Endothelial cell of umbilical vein (primary cell): Measurements from ENCODE around the gene PER1. TPM values are rescaled to one million over a fixed set of nuclear protein-coding genes. Genes with fewer than 3 reads are reported as not detected.

Experiments
- BruUV-seq: library from RNA; stranded (reverse); fragments of 400-500 nt; replicated peaks from 2 replicates; lab custom pipeline; 2021; lab: Mats Ljungman, UMichigan
- CTCF ChIA-PET: fragments of 300-600, 350-600 bp; sonication (Branson Sonifier 250); formaldehyde crosslinking; loops from one replicate; lab custom pipeline; 2021; ENCODE audit warnings: antibody characterized with exemption, inconsistent platforms; lab: Charles Lee
- POLR2A ChIA-PET: fragments of 300-600, 350-600 bp; sonication (Branson Sonifier 250); formaldehyde crosslinking; loops from one replicate; lab custom pipeline; 2021; ENCODE audit warnings: antibody characterized with exemption, inconsistent platforms; lab: Charles Lee
- DNase-seq: peaks from one replicate; pipeline ENCODE4 v3.0.0-alpha.2; 2011; ENCODE audit warnings: low read depth, low spot score
- FAIRE-seq: peaks from 2 replicates; lab custom pipeline; 2011; peaks lifted over from hg19 to GRCh38; lab: Jason Lieb, UNC
- H2AFZ ChIP-seq: 2 replicates; pipeline ENCODE4 v1.6.0; 2012; ENCODE audit warnings: low read depth, low read length, control low read depth, inconsistent platforms
- H3K27ac ChIP-seq: 2 replicates; pipeline ENCODE4 v1.5.1; 2011; ENCODE audit warnings: low read depth, mild to moderate bottlenecking, control low read depth, low read length, moderate library complexity; ENCODE audit not compliant: insufficient read depth
- H3K27me3 ChIP-seq, 2 experiments: 2 replicates each; pipeline versions ENCODE4 v1.6.0 to v1.6.1; 2011; ENCODE audit warnings: low read length in 2 of 2, mixed read lengths in 1 of 2; ENCODE audit not compliant: control insufficient read depth in 2 of 2, insufficient read depth in 2 of 2
- H3K36me3 ChIP-seq, 2 experiments: 2 replicates in 1 of 2; 3 replicates in 1 of 2; pipeline ENCODE4 v1.5.1; 2011; ENCODE audit warnings: low read length in 2 of 2, mild to moderate bottlenecking in 1 of 2, moderate library complexity in 1 of 2; ENCODE audit not compliant: control insufficient read depth in 2 of 2, insufficient read depth in 2 of 2; ENCODE audit errors: extremely low read depth in 1 of 2
- H3K4me1 ChIP-seq: 3 replicates; pipeline ENCODE4 v1.5.1; 2011; ENCODE audit warnings: mild to moderate bottlenecking, low read length; ENCODE audit not compliant: control insufficient read depth, insufficient read depth; ENCODE audit errors: extremely low read depth
- H3K4me2 ChIP-seq: 2 replicates; pipeline ENCODE4 v1.6.1; 2011; ENCODE audit warnings: low read length, control low read depth, mixed read lengths; ENCODE audit not compliant: insufficient read depth
- H3K4me3 ChIP-seq, 3 experiments: fragments of 200-600 bp in 1 of 3; sonication (generic), shearing (Covaris generic) in 1 of 3; replicated peaks in 1 of 3; 2 replicates each; pipeline ENCODE4 v1.5.1; 2011 to 2016; ENCODE audit warnings: control low read depth in 3 of 3, low read length in 3 of 3, mild to moderate bottlenecking in 2 of 3, inconsistent platforms in 1 of 3, low read depth in 1 of 3, moderate library complexity in 1 of 3; ENCODE audit not compliant: insufficient read depth in 1 of 3
- H3K79me2 ChIP-seq: 2 replicates; pipeline ENCODE4 v1.6.0; 2012; ENCODE audit warnings: low read length, inconsistent platforms; ENCODE audit not compliant: control insufficient read depth, insufficient read depth
- H3K9ac ChIP-seq: replicated peaks from 2 replicates; pipeline ENCODE3; 2011; ENCODE audit warnings: low read length, control low read depth; ENCODE audit not compliant: insufficient read depth; ENCODE audit errors: extremely low read depth
- H3K9me1 ChIP-seq: replicated peaks from 3 replicates; pipeline ENCODE4 v1.6.0; 2011; ENCODE audit warnings: mild to moderate bottlenecking, low read length; ENCODE audit not compliant: control insufficient read depth, insufficient read depth; ENCODE audit errors: extremely low read depth
- H3K9me3 ChIP-seq: replicated peaks from 2 replicates; pipeline ENCODE4 v1.5.1; 2012; ENCODE audit warnings: low read length, inconsistent platforms; ENCODE audit not compliant: control insufficient read depth, insufficient read depth
- H4K20me1 ChIP-seq: replicated peaks from 2 replicates; pipeline ENCODE3; 2011; ENCODE audit warnings: mild to moderate bottlenecking, low read length; ENCODE audit not compliant: control insufficient read depth, insufficient read depth; ENCODE audit errors: extremely low read depth
- EZH2 ChIP-seq: IDR thresholded peaks from 2 replicates; pipeline ENCODE4 v1.6.1; 2012; ENCODE audit warnings: borderline replicate concordance, low read depth, mild to moderate bottlenecking, moderate library complexity, low read length, inconsistent platforms; ENCODE audit not compliant: severe bottlenecking
- FOS ChIP-seq: IDR thresholded peaks from 2 replicates; pipeline ENCODE4 v1.6.1; 2011; ENCODE audit warnings: mild to moderate bottlenecking, low read length, moderate library complexity, borderline replicate concordance; ENCODE audit not compliant: insufficient read depth
- GATA2 ChIP-seq: IDR thresholded peaks from 2 replicates; pipeline ENCODE4 v1.7.0; 2011; ENCODE audit warnings: low read depth, mild to moderate bottlenecking, moderate library complexity, mixed read lengths, low read length; ENCODE audit not compliant: insufficient read length, insufficient read depth
- JUN ChIP-seq: IDR thresholded peaks from 2 replicates; pipeline ENCODE4 v1.6.1; 2011; ENCODE audit warnings: borderline replicate concordance, low read depth; ENCODE audit not compliant: insufficient read length, insufficient read depth
- MYC ChIP-seq: IDR thresholded peaks from one replicate; pipeline ENCODE4 v1.6.1; 2011; ENCODE audit warnings: mild to moderate bottlenecking, low read depth, low read length
- POLR2A ChIP-seq: IDR thresholded peaks from 2 replicates; pipeline ENCODE4 v1.6.1; 2012; ENCODE audit warnings: low read depth, mild to moderate bottlenecking, control low read depth, low read length
- POLR2AphosphoS5 ChIP-seq: IDR thresholded peaks from 2 replicates; pipeline ENCODE4 v1.6.1; 2012; ENCODE audit warnings: low read depth, mild to moderate bottlenecking, control low read depth, low read length, moderate library complexity; ENCODE audit not compliant: insufficient read depth
- dilution Hi-C: fragments of 300-500 bp; cut with MboI; formaldehyde crosslinking; loops from one replicate; pipeline ENCODE4 v1.15.0; 2019; ENCODE audit warnings: low sequenced_read_pairs; ENCODE audit not compliant: extremely low pct_ligation_motif_present
- intact Hi-C: fragments of 100-400 bp; cut with micrococcal nuclease; formaldehyde crosslinking; loops from one replicate; pipeline ENCODE4 v1.10.0; 2022
- polyA plus RNA-seq, 4 experiments: library from polyadenylated mRNA; depleted of rRNA in 3 of 4; stranded (reverse) in 3 of 4; unstranded in 1 of 4; fragments of >200 nt; gene quantifications; 2 replicates each; pipeline versions ENCODE4 v1.2.1 to v1.2.3, GENCODE V29; 2011 to 2012; ENCODE audit warnings: missing spikeins in 1 of 4
- total RNA-seq: library from RNA; stranded (reverse); gene quantifications from 2 replicates; pipeline ENCODE4 v1.2.3, GENCODE V29; 2021
- TF ChIP-seq, protein P1 (sequence below), 2 donors: IDR thresholded peaks; 1 replicate in 1 of 2; 2 replicates in 1 of 2; pipeline ENCODE4 v1.5.1; 2011; ENCODE audit warnings: low read length in 2 of 2, mild to moderate bottlenecking in 2 of 2, moderate library complexity in 2 of 2, control low read depth in 1 of 2, inconsistent platforms in 1 of 2, low read depth in 1 of 2; ENCODE audit not compliant: insufficient read depth in 1 of 2; ENCODE audit errors: extremely low read depth in 1 of 2
- TF ChIP-seq, protein P2 (sequence below): IDR thresholded peaks from 2 replicates; pipeline ENCODE4 v1.6.1; 2011; ENCODE audit not compliant: insufficient read depth, insufficient read length

PER1 gene
- total and polyA plus RNA-seq, 2 donors (not counting 3 experiments of a cell fraction or from before 2014, with no cell fraction given) = 12.1 to 32.1 TPM

DNA sequence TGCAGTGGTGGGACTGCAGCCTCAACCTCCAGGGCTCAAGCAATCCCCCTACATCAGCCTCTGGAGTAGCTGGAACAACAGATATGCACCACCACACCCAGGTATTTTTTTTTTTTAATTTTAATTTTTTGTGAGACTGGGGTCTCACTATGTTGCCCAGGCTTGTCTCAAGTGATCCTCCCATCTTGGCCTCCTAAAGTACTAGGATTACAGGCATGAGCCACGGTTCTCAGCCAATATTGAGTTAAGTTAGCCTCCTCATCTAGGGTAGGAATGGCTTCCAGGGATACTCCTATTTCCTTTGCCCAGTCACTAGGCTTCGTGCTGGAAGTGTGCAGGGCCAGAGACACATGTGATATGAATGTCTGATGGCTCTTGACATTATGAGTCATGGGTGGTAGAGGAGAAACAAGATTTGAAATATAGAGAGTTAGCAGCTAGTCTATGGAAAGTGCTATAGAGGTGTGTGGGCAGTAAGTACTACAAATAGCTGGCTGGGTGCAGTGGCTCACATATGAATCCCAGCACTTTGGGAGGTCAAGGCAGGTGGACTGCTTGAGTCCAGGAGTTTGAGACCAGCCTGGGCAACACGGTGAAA is 20.3 kb downstream of the PER1 start:
- no peak overlapping the region for H3K4me3 ChIP-seq
- no peak overlapping the region for H3K27ac ChIP-seq
- no peaks in the 10 kb centered on the region for H3K36me3 ChIP-seq
- POLR2A ChIA-PET = interaction anchor here (1.1 kb wide), 1 partner anchor 41 kb away, joined by 3 read pairs; no protein-coding TSS in a partner anchor
- no peak for TF ChIP-seq POLR2AphosphoS5
- no peak for TF ChIP-seq POLR2A
- TF ChIP-seq, protein P1, sequence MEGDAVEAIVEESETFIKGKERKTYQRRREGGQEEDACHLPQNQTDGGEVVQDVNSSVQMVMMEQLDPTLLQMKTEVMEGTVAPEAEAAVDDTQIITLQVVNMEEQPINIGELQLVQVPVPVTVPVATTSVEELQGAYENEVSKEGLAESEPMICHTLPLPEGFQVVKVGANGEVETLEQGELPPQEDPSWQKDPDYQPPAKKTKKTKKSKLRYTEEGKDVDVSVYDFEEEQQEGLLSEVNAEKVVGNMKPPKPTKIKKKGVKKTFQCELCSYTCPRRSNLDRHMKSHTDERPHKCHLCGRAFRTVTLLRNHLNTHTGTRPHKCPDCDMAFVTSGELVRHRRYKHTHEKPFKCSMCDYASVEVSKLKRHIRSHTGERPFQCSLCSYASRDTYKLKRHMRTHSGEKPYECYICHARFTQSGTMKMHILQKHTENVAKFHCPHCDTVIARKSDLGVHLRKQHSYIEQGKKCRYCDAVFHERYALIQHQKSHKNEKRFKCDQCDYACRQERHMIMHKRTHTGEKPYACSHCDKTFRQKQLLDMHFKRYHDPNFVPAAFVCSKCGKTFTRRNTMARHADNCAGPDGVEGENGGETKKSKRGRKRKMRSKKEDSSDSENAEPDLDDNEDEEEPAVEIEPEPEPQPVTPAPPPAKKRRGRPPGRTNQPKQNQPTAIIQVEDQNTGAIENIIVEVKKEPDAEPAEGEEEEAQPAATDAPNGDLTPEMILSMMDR (IDR thresholded peaks at IDR 0.05; ENCODE audit: extremely low read depth in 1 of 2, insufficient read depth in 1 of 2, low read depth in 1 of 2, low read length in 2 of 2) = no peak
- TF ChIP-seq MYC = no peak
- no peak for TF ChIP-seq GATA2
- TF ChIP-seq, protein P2, sequence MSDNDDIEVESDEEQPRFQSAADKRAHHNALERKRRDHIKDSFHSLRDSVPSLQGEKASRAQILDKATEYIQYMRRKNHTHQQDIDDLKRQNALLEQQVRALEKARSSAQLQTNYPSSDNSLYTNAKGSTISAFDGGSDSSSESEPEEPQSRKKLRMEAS = no peak
- TF ChIP-seq EZH2 = no peak
- no peak for TF ChIP-seq JUN
- TF ChIP-seq FOS = no peak
- H3K9me1 ChIP-seq = no peaks in the 10 kb centered on the region
- CTCF ChIA-PET = interaction anchor here (1.6 kb wide), 1 partner anchor 72 kb away, joined by 5 read pairs; no protein-coding TSS in a partner anchor
- dilution Hi-C loops (no loop called here), intact Hi-C loops (no loop called here)
- H3K4me2 ChIP-seq = no peak overlapping the region
- BruUV-seq = no TSS peak
- H3K9ac ChIP-seq = no peak overlapping the region
- no peak for DNase-seq
- H4K20me1 ChIP-seq = no peaks in the 10 kb centered on the region
- H3K27me3 ChIP-seq = no peaks in the 10 kb centered on the region
- H3K79me2 ChIP-seq = no peaks in the 10 kb centered on the region
- no peak for FAIRE-seq
- no peaks in the 10 kb centered on the region for H3K9me3 ChIP-seq
- H2AFZ ChIP-seq = no peak overlapping the region
- H3K4me1 ChIP-seq = no peaks in the 10 kb centered on the region
